Right lobe of liver (tissue), 6 donors: Measurements from ENCODE around the gene GATAD2B. TPM values are rescaled to one million over a fixed set of nuclear protein-coding genes. Genes with fewer than 3 reads are reported as not detected.

Experiments used
- ATAC-seq, 4 donors: fragments of 200-7000 bp; cut with Tn5 transposase; one replicate each; pipeline ENCODE4 v1.9.1; 2020; ENCODE audit warnings: mild to moderate bottlenecking in 4 of 4, moderate library complexity in 4 of 4
- DNase-seq, 3 donors: peaks; one replicate each; pipeline ENCODE4 v3.0.0-alpha.2; 2020
- H3K27ac ChIP-seq, 3 donors: fragments of 200-600 bp; one replicate each; pipeline ENCODE4 v1.8.0; 2022
- H3K27me3 ChIP-seq, 2 donors: fragments of 200-600 bp; one replicate each; pipeline ENCODE4 v1.8.0; 2022
- H3K36me3 ChIP-seq, 4 donors: fragments of 200-600 bp; sonication (generic) in 1 of 4; one replicate each; pipeline versions ENCODE4 v1.5.1 to v1.8.0; 2017 to 2022; ENCODE audit warnings: control low read depth in 1 of 4
- H3K4me1 ChIP-seq, 4 donors: fragments of 200-600 bp; sonication (generic) in 1 of 4; one replicate each; pipeline versions ENCODE4 v1.5.1 to v1.8.0; 2017 to 2022; ENCODE audit warnings: control low read depth in 1 of 4
- H3K4me3 ChIP-seq, 3 donors: fragments of 200-600 bp; one replicate each; pipeline ENCODE4 v1.8.0; 2022
- H3K9me3 ChIP-seq, 4 donors: fragments of 200-600 bp; sonication (generic) in 1 of 4; one replicate each; pipeline versions ENCODE4 v1.5.1 to v1.8.0; 2017 to 2022; ENCODE audit warnings: control low read depth in 1 of 4
- CTCF ChIP-seq, 4 donors: fragments of 200-600 bp in 3 of 4; fragments of 450-650 bp in 1 of 4; IDR thresholded peaks; one replicate each; pipeline versions ENCODE4 v1.5.1 to v1.8.0; 2016 to 2022; ENCODE audit warnings: antibody characterized with exemption in 4 of 4, mild to moderate bottlenecking in 2 of 4
- POLR2A ChIP-seq: fragments of 450-650 bp; IDR thresholded peaks from one replicate; pipeline ENCODE4 v1.6.1; 2017; ENCODE audit warnings: antibody characterized with exemption, mild to moderate bottlenecking
- WGBS: methylation state at CpG from one replicate; pipeline ENCODE4 v1.1.6; 2018; ENCODE audit warnings: low coverage, low lambda C conversion rate; ENCODE audit not compliant: insufficient coverage; ENCODE audit errors: missing lambda C conversion rate; 5-methylcytosine and 5-hydroxymethylcytosine counted together
- intact Hi-C, 2 donors: fragments of 100-400 bp; cut with DNase I; formaldehyde crosslinking; loops; one replicate each; pipeline versions ENCODE4 v1.11.2 to v1.14.1; 2022
- total RNA-seq, 6 experiments: library from RNA; depleted of rRNA in 2 of 6; stranded (reverse); fragments of >200 nt in 2 of 6; fragmentation: NEBNext Ultra II Directional in 3 of 6; extraction: Animal tissue kit (Norgen Biotek cat#: 25700) in 3 of 6; gene quantifications; one replicate each; pipeline versions ENCODE4 v1.1.0 to v1.2.4, GENCODE V29; 2016 to 2023
- donor health status: DM: no; HTN: yes; CAD: no.
- donor health status: DM: no; HTN: no; CAD: no.
- donor health status: DM: no; HTN: no; CAD: no.
- donor health status: DM: no; HTN: yes; CAD: no.
- donor health status: DM: no; HTN: yes; CAD: no.

GATAD2B gene
- total RNA-seq, 6 experiments from 2014 or later, result 9.8 to 20.3 (median 16.8) TPM

GRCh38 chr1:153791648-153792253, 131.0 kb downstream of the GATAD2B start:
- H3K4me3 ChIP-seq, result no peak overlapping the region
- ATAC-seq, result no peak
- TF ChIP-seq POLR2A, result no peak
- no peaks in the 10 kb centered on the region for H3K9me3 ChIP-seq
- H3K4me1 ChIP-seq, result peaks cover 0 to 23% (median 6%) of the 10 kb centered on the region in 4 donors
- H3K27ac ChIP-seq, result peak overlapping the region in 1 of 3 donors; percentile 62
- no peak for DNase-seq
- no peaks in the 10 kb centered on the region for H3K27me3 ChIP-seq
- intact Hi-C loops, result loop anchor here in 1 of 2 donors (10.0 kb wide), 1 partner anchor 133 kb away; the partner anchor contains the start of gene GATAD2B
- 72% methylated on average over 7 of the region's 16 CpGs for WGBS
- no peaks in the 10 kb centered on the region for H3K36me3 ChIP-seq

- no peaks in the 10 kb centered on the region for H3K9me3 ChIP-seq
- intact Hi-C loops, result loop anchor here in 1 of 2 donors (10.0 kb wide), 1 partner anchor 134 kb away; the partner anchor contains the start of gene GATAD2B
- peaks cover 0 to 23% (median 6%) of the 10 kb centered on the region in 4 donors for H3K4me1 ChIP-seq
These were observed 131.7 kb downstream of the GATAD2B start for GRCh38 chr1:153790966-153791647.

GRCh38 chr1:153790313-153790965, 132.3 kb downstream of the GATAD2B start:
- H3K4me1 ChIP-seq, result peaks cover 0 to 23% (median 6%) of the 10 kb centered on the region in 4 donors
- H3K36me3 ChIP-seq, result no peaks in the 10 kb centered on the region
- intact Hi-C loops, result loop anchor here in 1 of 2 donors (10.0 kb wide), 1 partner anchor 134 kb away; the partner anchor contains the start of gene GATAD2B
- DNase-seq (peak; percentile 45 to 61 (median 55)), ATAC-seq (peak; percentile 23 to 40 (median 36))
- no peaks in the 10 kb centered on the region for H3K9me3 ChIP-seq
- no peak for TF ChIP-seq CTCF (IDR thresholded peaks at IDR 0.05)
- no peak for TF ChIP-seq POLR2A
- H3K4me3 ChIP-seq, result no peak overlapping the region
- peak overlapping the region; percentile 34 to 62 (median 55) for H3K27ac ChIP-seq
- WGBS, result 57% methylated on average over 9 of the region's 16 CpGs
- H3K27me3 ChIP-seq, result no peaks in the 10 kb centered on the region

More at GRCh38 chr1:153790966-153791647, 131.7 kb downstream of the GATAD2B start:
- H3K4me3 ChIP-seq, result no peak overlapping the region
- TF ChIP-seq POLR2A, result no peak
- no peak for TF ChIP-seq CTCF (IDR thresholded peaks at IDR 0.05)
- H3K27me3 ChIP-seq, result no peaks in the 10 kb centered on the region
- no peaks in the 10 kb centered on the region for H3K36me3 ChIP-seq
- peak overlapping the region; percentile 32 to 62 (median 33) for H3K27ac ChIP-seq
- 48% methylated on average over 7 of the region's 9 CpGs for WGBS
- ATAC-seq (peak in 3 of 4 donors; percentile 6 to 34 (median 23)), DNase-seq (peak in 2 of 3 donors; percentile 34 to 59)

GRCh38 chr1:153789478-153790034, 133.2 kb downstream of the GATAD2B start:
- no peaks in the 10 kb centered on the region for H3K9me3 ChIP-seq
- 22% methylated on average over 16 of the region's 22 CpGs for WGBS
- ATAC-seq (peak; percentile 88 to 95 (median 94)), DNase-seq (peak; percentile 76 to 91 (median 87))
- intact Hi-C loops, result loop anchor here in 1 of 2 donors (10.0 kb wide), 1 partner anchor 135 kb away; the partner anchor contains the start of gene GATAD2B
- H3K36me3 ChIP-seq, result no peaks in the 10 kb centered on the region
- no peaks in the 10 kb centered on the region for H3K27me3 ChIP-seq
- H3K4me3 ChIP-seq, result no peak overlapping the region
- TF ChIP-seq POLR2A (no peak), CTCF (IDR thresholded peaks at IDR 0.05) (peak in 2 of 4 donors; percentile 17 to 24)
- H3K27ac ChIP-seq, result peak overlapping the region; percentile 34 to 62 (median 55)
- H3K4me1 ChIP-seq, result peaks cover 0 to 23% (median 6%) of the 10 kb centered on the region in 4 donors
